HepG2 (cell line): ENCODE measurements around the gene SLC6A5. TPM values are rescaled to one million over a fixed set of nuclear protein-coding genes. Genes with fewer than 3 reads are reported as not detected.

Experiments
- ATAC-seq: fragments of 200-7000 bp; cut with Tn5 transposase; 3 replicates; pipeline ENCODE4 v1.9.1; 2020; ENCODE audit warnings: mild to moderate bottlenecking, moderate library complexity
- BruUV-seq: library from RNA; stranded (reverse); fragments of 400-500 nt; replicated peaks from 2 replicates; lab custom pipeline; 2021; lab: Mats Ljungman, UMichigan
- CTCF ChIA-PET: fragments of 300-600 bp; formaldehyde crosslinking; extraction: SDS; loops from one replicate; lab custom pipeline; 2021; ENCODE audit warnings: low total read pairs, inconsistent platforms, low intra/inter-chr PET ratio; lab: Yijun Ruan, JAX
- POLR2A ChIA-PET: fragments of 350-600 bp; sonication (Branson Sonifier 250); formaldehyde crosslinking; loops from one replicate; lab custom pipeline; 2020; ENCODE audit warnings: antibody characterized with exemption, inconsistent platforms; lab: Yijun Ruan, JAX
- DNase-seq: peaks from one replicate; pipeline ENCODE4 v3.0.0-alpha.2; 2015; ENCODE audit warnings: low spot score
- FAIRE-seq: peaks from 3 replicates; lab custom pipeline; 2011; peaks lifted over from hg19 to GRCh38; lab: Jason Lieb, UNC
- H2AFZ ChIP-seq: one replicate; pipeline ENCODE4 v1.6.1; 2011; ENCODE audit warnings: low read length, inconsistent platforms
- H3K27ac ChIP-seq: fragments of 300-600 bp; 3 replicates; pipeline ENCODE4 v1.8.0; 2011; ENCODE audit warnings: mixed run types, mild to moderate bottlenecking, mixed read lengths, low read length, inconsistent platforms; ENCODE audit not compliant: insufficient read depth; ENCODE audit errors: extremely low read length
- H3K27me3 ChIP-seq, 2 experiments: fragments of 200-600 bp in 1 of 2; 2 replicates in 1 of 2; 3 replicates in 1 of 2; pipeline versions ENCODE4 v1.6.0 to v1.8.0; 2011; ENCODE audit warnings: low read length in 2 of 2, mild to moderate bottlenecking in 2 of 2, moderate library complexity in 2 of 2, inconsistent platforms in 1 of 2; ENCODE audit not compliant: insufficient read depth in 2 of 2, control insufficient read depth in 1 of 2
- H3K36me3 ChIP-seq, 2 experiments: fragments of 200-600 bp in 1 of 2; replicated peaks in 1 of 2; 2 replicates in 1 of 2; 3 replicates in 1 of 2; pipeline versions ENCODE4 v1.5.1 to v1.8.0; 2011; ENCODE audit warnings: low read length in 2 of 2, inconsistent platforms in 1 of 2; ENCODE audit not compliant: insufficient read depth in 2 of 2, control insufficient read depth in 1 of 2
- H3K4me1 ChIP-seq: 2 replicates; pipeline ENCODE4 v1.5.1; 2012; ENCODE audit warnings: low read length, inconsistent platforms; ENCODE audit not compliant: insufficient read depth
- H3K4me2 ChIP-seq: 2 replicates; pipeline ENCODE4 v1.6.0; 2011; ENCODE audit warnings: low read depth, low read length, inconsistent platforms
- H3K4me3 ChIP-seq, 3 experiments: fragments of 200-600 bp in 1 of 3; sonication (generic), shearing (Covaris generic) in 1 of 3; replicated peaks in 1 of 3; 2 replicates each; pipeline ENCODE4 v1.5.1; 2011 to 2016; ENCODE audit warnings: low read length in 3 of 3, inconsistent platforms in 2 of 3, low read depth in 2 of 3, mild to moderate bottlenecking in 2 of 3, control low read depth in 1 of 3, mixed read lengths in 1 of 3; ENCODE audit not compliant: insufficient read depth in 1 of 3
- H3K79me2 ChIP-seq: one replicate; pipeline ENCODE4 v1.6.1; 2011; ENCODE audit warnings: low read length, inconsistent platforms; ENCODE audit not compliant: insufficient read depth
- H3K9ac ChIP-seq: 2 replicates; pipeline ENCODE4 v1.6.0; 2011; ENCODE audit warnings: mild to moderate bottlenecking, low read depth, low read length, inconsistent platforms; ENCODE audit not compliant: insufficient read depth
- H3K9me3 ChIP-seq: 2 replicates; pipeline ENCODE4 v1.5.1; 2012; ENCODE audit warnings: mild to moderate bottlenecking, low read length
- H4K20me1 ChIP-seq: 2 replicates; pipeline ENCODE4 v1.6.0; 2011; ENCODE audit warnings: inconsistent platforms, mild to moderate bottlenecking, low read length, moderate library complexity; ENCODE audit not compliant: insufficient read depth
- CBX1 ChIP-seq: IDR thresholded peaks from one replicate; pipeline ENCODE4 v1.6.1; 2016; ENCODE audit warnings: antibody characterized with exemption, low read depth
- HBP1 ChIP-seq: IDR thresholded peaks from 2 replicates; pipeline ENCODE4 v1.6.1; 2016; ENCODE audit warnings: low read depth, control low read depth
- KDM6A ChIP-seq: IDR thresholded peaks from 2 replicates; pipeline ENCODE4 v1.6.1; 2016; ENCODE audit warnings: low read depth
- LRRFIP1 ChIP-seq: sonication (generic); formaldehyde crosslinking; conservative IDR thresholded peaks from 2 replicates; pipeline ENCODE4 v1.4.0; 2020; ENCODE audit warnings: missing genetic modification reagents
- RELA ChIP-seq: sonication (generic); formaldehyde crosslinking; IDR thresholded peaks from 2 replicates; pipeline ENCODE4 v1.4.0; 2020; ENCODE audit warnings: missing genetic modification reagents
- SIX4 ChIP-seq: sonication (generic); formaldehyde crosslinking; IDR thresholded peaks from 2 replicates; pipeline ENCODE4 v1.4.0; 2020; ENCODE audit warnings: missing genetic modification reagents
- ZBTB20 ChIP-seq: sonication (generic); formaldehyde crosslinking; IDR thresholded peaks from 2 replicates; pipeline ENCODE4 v1.8.1; 2023; ENCODE audit warnings: missing genetic modification reagents, low read depth, mild to moderate bottlenecking, borderline replicate concordance
- ZBTB7A ChIP-seq: sonication (generic); formaldehyde crosslinking; IDR thresholded peaks from 2 replicates; pipeline ENCODE4 v1.8.0; 2022; ENCODE audit warnings: mild to moderate bottlenecking, missing genetic modification reagents
- ZNF318 ChIP-seq: sonication (generic); formaldehyde crosslinking; IDR thresholded peaks from 2 replicates; pipeline ENCODE4 v1.4.0; 2020; ENCODE audit warnings: mild to moderate bottlenecking, missing genetic modification reagents
- ZNF513 ChIP-seq: sonication (generic); formaldehyde crosslinking; conservative IDR thresholded peaks from 2 replicates; pipeline ENCODE4 v1.5.0; 2020; ENCODE audit warnings: missing genetic modification reagents
- ZNF777 ChIP-seq: sonication (generic); formaldehyde crosslinking; IDR thresholded peaks from 2 replicates; pipeline ENCODE4 v1.4.0; 2020; ENCODE audit warnings: missing genetic modification reagents
- ZNF891 ChIP-seq: sonication (generic); formaldehyde crosslinking; IDR thresholded peaks from 2 replicates; pipeline ENCODE4 v1.5.0; 2020; ENCODE audit warnings: mild to moderate bottlenecking, missing genetic modification reagents
- WGBS: methylation state at CpG from one replicate; pipeline ENCODE4 v1.1.6; 2017; ENCODE audit warnings: low lambda C conversion rate; 5-methylcytosine and 5-hydroxymethylcytosine counted together
- in situ Hi-C: cut with HindIII; loops from 2 replicates; pipeline ENCODE4 v1.10.0; 2017; ENCODE audit warnings: low pct_unique_long_range_greater_than_20kb; ENCODE audit not compliant: extremely low pct_ligation_motif_present
- intact Hi-C: fragments of 100-400 bp; cut with micrococcal nuclease; formaldehyde crosslinking; loops from one replicate; pipeline ENCODE4 v1.10.0; 2022; ENCODE audit not compliant: unreplicated experiment
- polyA plus RNA-seq, 8 experiments: library from polyadenylated mRNA; depleted of rRNA in 3 of 8; stranded (reverse) in 7 of 8; unstranded in 1 of 8; fragments of >200 nt; fragmentation: Illumina TruSeq in 4 of 8; extraction: Trizol in 4 of 8; gene quantifications; 2 replicates each; pipeline versions ENCODE4 v1.2.1 to v1.2.3, GENCODE V29; 2011 to 2016; ENCODE audit warnings: low read depth in 4 of 8, missing spikeins in 1 of 8, mixed read lengths in 1 of 8; ENCODE audit not compliant: insufficient read depth in 1 of 8
- total RNA-seq, 5 experiments: library from RNA; depleted of rRNA; stranded (reverse); fragments of >200 nt; fragmentation: Illumina TruSeq; extraction: Trizol; gene quantifications; 2 replicates each; pipeline ENCODE4 v1.2.3, GENCODE V29; 2016; ENCODE audit warnings: low read depth in 1 of 5

The SLC6A5 gene
- total and polyA plus RNA-seq, 2 of the 13 experiments (the other 11 are each of a cell fraction or from before 2014, with no cell fraction given): not detected

- Histone ChIP-seq H3K9me3 (no peaks in the 10 kb centered on the region), H2AFZ (no peak overlapping the region), H3K36me3 (no peaks in the 10 kb centered on the region), H3K27me3 (peaks cover 0 to 22% of the 10 kb centered on the region in 2 experiments; a peak in 1 of 5 replicates), H3K27ac (no peak overlapping the region), H3K9ac (no peak overlapping the region), H3K79me2 (no peaks in the 10 kb centered on the region), H4K20me1 (no peaks in the 10 kb centered on the region), H3K4me1 (peaks cover 8% of the 10 kb centered on the region; the same call in 1 of the 2 replicates), H3K4me2 (no peak overlapping the region), H3K4me3 (no peak overlapping the region)
- whole genome bisulfite sequencing: 3% methylated on average over 3 of the region's 3 CpGs
- intact Hi-C loops (no loop called here), in situ Hi-C loops (loop anchor here (25.0 kb wide), 1 partner anchor 1483 kb away; no protein-coding TSS in a partner anchor)
- POLR2A ChIA-PET: no interaction called here
- FAIRE-seq (no peak), DNase-seq (no peak), ATAC-seq (no peak)
- no TSS peak for BruUV-seq
- CTCF ChIA-PET: no interaction called here
- TF ChIP-seq ZBTB20 (CRISPR knock-in tag) (no peak), SIX4 (CRISPR knock-in tag) (no peak), LRRFIP1 (CRISPR knock-in tag) (no peak), CBX1 (no peak), ZNF513 (CRISPR knock-in tag) (no peak), HBP1 (CRISPR knock-in tag) (no peak), ZBTB7A (no peak), ZNF777 (CRISPR knock-in tag) (no peak), ZNF318 (CRISPR knock-in tag) (no peak), RELA (CRISPR knock-in tag) (no peak), KDM6A (CRISPR knock-in tag) (no peak), ZNF891 (CRISPR knock-in tag) (no peak)
These were observed 54.6 kb downstream of the SLC6A5 start for GRCh38 chr11:20654038-20654437.
